Esophagus muscularis mucosa (tissue), 4 donors: ENCODE results near the gene PAXIP1. TPM values are rescaled to one million over a fixed set of nuclear protein-coding genes. Genes with fewer than 3 reads are reported as not detected.

Source experiments
- DNase-seq: peaks from one replicate; pipeline ENCODE4 v3.0.0-alpha.2; 2017; ENCODE audit errors: extremely low spot score
- H3K27ac ChIP-seq, 4 donors: fragments of 200-600 bp; sonication (generic); replicated peaks in 1 of 4; 1 replicate in 3 of 4; 2 replicates in 1 of 4; pipeline ENCODE4 v1.5.1; 2016 to 2019; ENCODE audit warnings: mild to moderate bottlenecking in 1 of 4
- H3K27me3 ChIP-seq, 4 donors: fragments of 200-600 bp; sonication (generic); one replicate each; pipeline versions ENCODE4 v1.5.1 to v1.6.0; 2016 to 2019
- H3K36me3 ChIP-seq, 4 donors: fragments of 200-600 bp; sonication (generic); one replicate each; pipeline ENCODE4 v1.5.1; 2016 to 2019
- H3K4me1 ChIP-seq, 4 donors: fragments of 200-600 bp; sonication (generic); one replicate each; pipeline ENCODE4 v1.5.1; 2016 to 2019
- H3K4me3 ChIP-seq, 4 donors: fragments of 200-600 bp; sonication (generic); 1 replicate in 2 of 4; 2 replicates in 2 of 4; pipeline ENCODE4 v1.5.1; 2016 to 2019; ENCODE audit warnings: mild to moderate bottlenecking in 4 of 4, moderate library complexity in 1 of 4
- H3K9me3 ChIP-seq, 4 donors: fragments of 200-600 bp; sonication (generic); 1 replicate in 3 of 4; 2 replicates in 1 of 4; pipeline ENCODE4 v1.5.1; 2016 to 2019
- EP300 ChIP-seq: sonication (generic); formaldehyde crosslinking; IDR thresholded peaks from one replicate; pipeline ENCODE4 v1.6.1; 2017; ENCODE audit warnings: antibody characterized with exemption
- POLR2A ChIP-seq: fragments of 450-650 bp; IDR thresholded peaks from one replicate; pipeline ENCODE4 v1.6.1; 2017; ENCODE audit warnings: antibody characterized with exemption, moderate library complexity, mild to moderate bottlenecking, low read depth
- POLR2AphosphoS5 ChIP-seq, 2 donors: sonication (generic); formaldehyde crosslinking; IDR thresholded peaks; one replicate each; pipeline ENCODE4 v1.6.1; 2017; ENCODE audit warnings: antibody characterized with exemption in 2 of 2
- WGBS: methylation state at CpG from one replicate; pipeline ENCODE4 v1.1.5; 2018; 5-methylcytosine and 5-hydroxymethylcytosine counted together
- intact Hi-C: fragments of 100-400 bp; cut with DNase I; formaldehyde crosslinking; loops from one replicate; pipeline ENCODE4 v1.15.1; 2023
- total RNA-seq, 4 donors: library from RNA; depleted of rRNA; stranded (reverse); fragments of >200 nt; gene quantifications; one replicate each; pipeline versions ENCODE4 v1.1.0 to v1.2.1, GENCODE V29; 2016
- TF ChIP-seq, protein P1 (sequence below), 3 experiments: fragments of 200-600 bp in 2 of 3; fragments of 450-650 bp in 1 of 3; sonication (generic) in 2 of 3; IDR thresholded peaks; one replicate each; pipeline ENCODE4 v1.5.1; 2017 to 2019; ENCODE audit warnings: antibody characterized with exemption in 3 of 3, mild to moderate bottlenecking in 2 of 3, moderate library complexity in 1 of 3

PAXIP1 gene
- total RNA-seq, 4 donors from 2014 or later = 7.6 to 12.3 (median 9.5) TPM

- intact Hi-C loops = no loop called here
- Histone ChIP-seq H3K27me3 (peaks cover 0 to 39% (median 0%) of the 10 kb centered on the region in 4 donors), H3K36me3 (no peaks in the 10 kb centered on the region), H3K27ac (no peak overlapping the region), H3K4me1 (no peaks in the 10 kb centered on the region), H3K4me3 (no peak overlapping the region), H3K9me3 (peaks cover 0 to 8% (median 7%) of the 10 kb centered on the region in 4 donors)
- 94% methylated on average over 6 of the region's 7 CpGs for WGBS
- TF ChIP-seq, protein P1, sequence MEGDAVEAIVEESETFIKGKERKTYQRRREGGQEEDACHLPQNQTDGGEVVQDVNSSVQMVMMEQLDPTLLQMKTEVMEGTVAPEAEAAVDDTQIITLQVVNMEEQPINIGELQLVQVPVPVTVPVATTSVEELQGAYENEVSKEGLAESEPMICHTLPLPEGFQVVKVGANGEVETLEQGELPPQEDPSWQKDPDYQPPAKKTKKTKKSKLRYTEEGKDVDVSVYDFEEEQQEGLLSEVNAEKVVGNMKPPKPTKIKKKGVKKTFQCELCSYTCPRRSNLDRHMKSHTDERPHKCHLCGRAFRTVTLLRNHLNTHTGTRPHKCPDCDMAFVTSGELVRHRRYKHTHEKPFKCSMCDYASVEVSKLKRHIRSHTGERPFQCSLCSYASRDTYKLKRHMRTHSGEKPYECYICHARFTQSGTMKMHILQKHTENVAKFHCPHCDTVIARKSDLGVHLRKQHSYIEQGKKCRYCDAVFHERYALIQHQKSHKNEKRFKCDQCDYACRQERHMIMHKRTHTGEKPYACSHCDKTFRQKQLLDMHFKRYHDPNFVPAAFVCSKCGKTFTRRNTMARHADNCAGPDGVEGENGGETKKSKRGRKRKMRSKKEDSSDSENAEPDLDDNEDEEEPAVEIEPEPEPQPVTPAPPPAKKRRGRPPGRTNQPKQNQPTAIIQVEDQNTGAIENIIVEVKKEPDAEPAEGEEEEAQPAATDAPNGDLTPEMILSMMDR (IDR thresholded peaks at IDR 0.05) = no peak
- TF ChIP-seq EP300 (no peak), POLR2AphosphoS5 (IDR thresholded peaks at IDR 0.05) (no peak), POLR2A (no peak)
- DNase-seq = no peak
Observed at GRCh38 chr7:154906201-154906600, 96.7 kb downstream of the PAXIP1 start.

GRCh38 chr7:154905615-154906014, 97.3 kb downstream of the PAXIP1 start:
- no peaks in the 10 kb centered on the region for H3K4me1 ChIP-seq
- peaks cover 0 to 4% (median under 1%) of the 10 kb centered on the region in 4 donors for H3K9me3 ChIP-seq
- DNase-seq = no peak
- no peaks in the 10 kb centered on the region for H3K36me3 ChIP-seq
- no peak overlapping the region for H3K27ac ChIP-seq
- no peak for TF ChIP-seq POLR2A
- TF ChIP-seq, protein P1 (IDR thresholded peaks at IDR 0.05) = no peak
- TF ChIP-seq EP300 = no peak
- TF ChIP-seq POLR2AphosphoS5 (IDR thresholded peaks at IDR 0.05) = no peak
- intact Hi-C loops = no loop called here
- no peak overlapping the region for H3K4me3 ChIP-seq
- peaks cover 0 to 34% (median 0%) of the 10 kb centered on the region in 4 donors for H3K27me3 ChIP-seq
- 72% methylated on average over 6 of the region's 8 CpGs for WGBS

DNA sequence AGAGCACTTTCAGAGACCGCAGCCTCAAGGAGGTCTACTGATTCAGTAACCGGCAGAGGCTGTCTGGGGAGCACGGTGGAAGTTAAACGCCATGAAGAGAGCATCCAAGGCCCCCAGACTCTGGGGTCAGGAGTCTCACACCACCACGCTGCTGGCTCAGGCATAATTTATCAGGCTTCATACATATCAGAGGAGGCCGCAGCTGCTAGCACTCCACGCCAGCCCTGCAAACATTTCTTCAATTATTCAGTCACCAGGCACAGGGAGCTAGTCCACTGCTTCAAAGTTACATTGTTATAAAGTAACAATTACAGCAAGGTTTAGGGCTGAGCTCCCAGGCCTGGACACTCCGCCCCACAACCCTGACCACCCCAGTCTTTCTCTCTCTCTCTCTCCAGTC, 97.8 kb downstream of the PAXIP1 start:
- intact Hi-C loops = no loop called here
- H3K9me3 ChIP-seq = no peaks in the 10 kb centered on the region
- no peaks in the 10 kb centered on the region for H3K36me3 ChIP-seq
- TF ChIP-seq POLR2AphosphoS5 (IDR thresholded peaks at IDR 0.05) = no peak
- TF ChIP-seq, protein P1 (IDR thresholded peaks at IDR 0.05) = no peak
- no peak for TF ChIP-seq EP300
- no peak for TF ChIP-seq POLR2A
- no peak for DNase-seq
- H3K4me3 ChIP-seq = no peak overlapping the region
- H3K27ac ChIP-seq = no peak overlapping the region
- H3K27me3 ChIP-seq = peaks cover 0 to 30% (median 0%) of the 10 kb centered on the region in 4 donors
- H3K4me1 ChIP-seq = no peaks in the 10 kb centered on the region
- 76% methylated on average over 8 of the region's 8 CpGs for WGBS

- no peak for TF ChIP-seq POLR2A
- no peak for TF ChIP-seq EP300
- 55% methylated on average over 12 of the region's 14 CpGs for WGBS
- no peaks in the 10 kb centered on the region for H3K9me3 ChIP-seq
- no peaks in the 10 kb centered on the region for H3K4me1 ChIP-seq
- H3K36me3 ChIP-seq = no peaks in the 10 kb centered on the region
- DNase-seq = no peak
- no peak overlapping the region for H3K27ac ChIP-seq
- intact Hi-C loops = no loop called here
- no peak overlapping the region for H3K4me3 ChIP-seq
- H3K27me3 ChIP-seq = peaks cover 0 to 23% (median 0%) of the 10 kb centered on the region in 4 donors
Observed at GRCh38 chr7:154903083-154903731, 99.7 kb downstream of the PAXIP1 start.

GRCh38 chr7:154902600-154903082, 100.3 kb downstream of the PAXIP1 start:
- no peaks in the 10 kb centered on the region for H3K36me3 ChIP-seq
- H3K27me3 ChIP-seq = peaks cover 0 to 28% (median 0%) of the 10 kb centered on the region in 4 donors
- no peak for DNase-seq
- no peak overlapping the region for H3K4me3 ChIP-seq
- WGBS = 82% methylated on average over 6 of the region's 6 CpGs
- TF ChIP-seq, protein P1 (IDR thresholded peaks at IDR 0.05) = no peak
- no peak for TF ChIP-seq EP300
- no peaks in the 10 kb centered on the region for H3K9me3 ChIP-seq
- H3K27ac ChIP-seq = no peak overlapping the region
- intact Hi-C loops = no loop called here
- no peaks in the 10 kb centered on the region for H3K4me1 ChIP-seq
